GM23248 (cell line): ENCODE data around the gene TMC1. TPM values are rescaled to one million over a fixed set of nuclear protein-coding genes. Genes with fewer than 3 reads are reported as not detected.

Experiments
- DNase-seq: peaks from one replicate; pipeline ENCODE4 v3.0.0-alpha.2; 2015
- H2AFZ ChIP-seq: fragments of 200-600 bp; sonication (generic); 2 replicates; pipeline ENCODE4 v1.6.1; 2016; ENCODE audit warnings: antibody characterized with exemption
- H3F3A ChIP-seq: fragments of 200-600 bp; sonication (generic); 2 replicates; pipeline ENCODE4 v1.6.1; 2016; ENCODE audit warnings: mild to moderate bottlenecking, antibody characterized with exemption, mixed run types; ENCODE audit not compliant: insufficient read depth
- H3K27ac ChIP-seq: fragments of 200-600 bp; sonication (generic); 2 replicates; pipeline ENCODE4 v1.5.1; 2016; ENCODE audit warnings: mild to moderate bottlenecking
- H3K27me3 ChIP-seq: fragments of 200-600 bp; sonication (generic); replicated peaks from 2 replicates; pipeline ENCODE4 v1.6.1; 2016; ENCODE audit warnings: mild to moderate bottlenecking; ENCODE audit not compliant: insufficient read depth
- H3K36me3 ChIP-seq: fragments of 200-600 bp; sonication (generic); 2 replicates; pipeline ENCODE4 v1.6.1; 2016; ENCODE audit warnings: low read depth, mild to moderate bottlenecking
- H3K4me1 ChIP-seq: fragments of 200-600 bp; sonication (generic); 2 replicates; pipeline ENCODE4 v1.6.1; 2016; ENCODE audit warnings: mild to moderate bottlenecking; ENCODE audit not compliant: insufficient read depth
- H3K4me2 ChIP-seq: fragments of 200-600 bp; sonication (generic); one replicate; pipeline ENCODE4 v1.6.1; 2016; ENCODE audit warnings: mild to moderate bottlenecking; ENCODE audit not compliant: unreplicated experiment
- H3K4me3 ChIP-seq: fragments of 200-600 bp; sonication (generic); 2 replicates; pipeline ENCODE4 v1.5.1; 2016; ENCODE audit warnings: mild to moderate bottlenecking
- H3K79me2 ChIP-seq: fragments of 200-600 bp; sonication (generic); 2 replicates; pipeline ENCODE4 v1.6.1; 2016; ENCODE audit warnings: mild to moderate bottlenecking; ENCODE audit not compliant: insufficient read depth
- H3K9ac ChIP-seq: fragments of 200-600 bp; sonication (generic); 2 replicates; pipeline ENCODE4 v1.6.1; 2016; ENCODE audit warnings: mild to moderate bottlenecking
- H3K9me2 ChIP-seq: fragments of 200-600 bp; sonication (generic); 2 replicates; pipeline ENCODE4 v1.6.1; 2016; ENCODE audit warnings: mixed run types, mild to moderate bottlenecking, moderate library complexity; ENCODE audit not compliant: insufficient read depth
- H3K9me3 ChIP-seq: fragments of 200-600 bp; sonication (generic); one replicate; pipeline ENCODE4 v1.6.1; 2017; ENCODE audit warnings: low read depth
- H4K20me1 ChIP-seq: fragments of 200-600 bp; sonication (generic); 2 replicates; pipeline ENCODE4 v1.6.0; 2016; ENCODE audit not compliant: insufficient read depth
- EZH2 ChIP-seq: fragments of 200-600 bp; sonication (generic); IDR thresholded peaks from 2 replicates; pipeline ENCODE4 v1.6.1; 2018; ENCODE audit warnings: antibody characterized with exemption, mild to moderate bottlenecking; ENCODE audit not compliant: insufficient read depth, poor library complexity, severe bottlenecking
- EZH2phosphoT487 ChIP-seq: fragments of 200-600 bp; sonication (generic); IDR thresholded peaks from 2 replicates; pipeline ENCODE4 v1.6.1; 2018; ENCODE audit warnings: antibody characterized with exemption, moderate library complexity, mild to moderate bottlenecking, low read depth; ENCODE audit not compliant: insufficient read depth
- WGBS, 2 experiments: methylation state at CpG; one replicate each; pipeline ENCODE4 v1.1.6; 2015 to 2017; ENCODE audit warnings: low lambda C conversion rate in 2 of 2, low coverage in 1 of 2; ENCODE audit errors: missing lambda C conversion rate in 2 of 2; 5-methylcytosine and 5-hydroxymethylcytosine counted together
- in situ Hi-C: fragments of 300-500 bp; cut with MboI; formaldehyde crosslinking; loops from 2 replicates; pipeline ENCODE4 v1.15.0; 2020
- polyA plus RNA-seq: library from polyadenylated mRNA; unstranded; fragments of >200 nt; fragmentation: Nextera tagmentation; extraction: Ambion mirVana; gene quantifications from 2 replicates; pipeline ENCODE4 v1.2.1, GENCODE V29; 2016
- total RNA-seq: library from RNA; depleted of rRNA; stranded (reverse); fragments of >200 nt; shearing (Covaris generic); gene quantifications from 2 replicates; pipeline ENCODE4 v1.2.3, GENCODE V29; 2014

Gene TMC1
- total and polyA plus RNA-seq, 2 experiments from 2014 or later: 0.45 TPM; not detected in 1

- peak; percentile 83 for DNase-seq
- H3K36me3 ChIP-seq: no peaks in the 10 kb centered on the region
- peak overlapping the region; percentile 18 for H3K27ac ChIP-seq
- H3K4me2 ChIP-seq: peak overlapping the region; percentile 30
- H3K9me2 ChIP-seq: no peaks in the 10 kb centered on the region
- H2AFZ ChIP-seq: peak overlapping the region; percentile 38
- no peak for TF ChIP-seq EZH2phosphoT487
- TF ChIP-seq EZH2: no peak
- peaks cover 19% of the 10 kb centered on the region for H3K4me1 ChIP-seq
- no peaks in the 10 kb centered on the region for H3K9me3 ChIP-seq
- H3K79me2 ChIP-seq: no peaks in the 10 kb centered on the region
- no peak overlapping the region for H3K4me3 ChIP-seq
- peaks cover 18% of the 10 kb centered on the region; the same call in 1 of the 2 replicates for H3F3A ChIP-seq
- H3K9ac ChIP-seq: no peak overlapping the region
- no peaks in the 10 kb centered on the region for H3K27me3 ChIP-seq
- H4K20me1 ChIP-seq: no peaks in the 10 kb centered on the region
- in situ Hi-C loops: no loop called here
- WGBS, 2 experiments: 5 to 7% methylated on average over 1 of the region's 1 CpG
These were observed 154.2 kb downstream of the TMC1 start for GRCh38 chr9:72675586-72675985.

- Histone ChIP-seq H4K20me1 (no peaks in the 10 kb centered on the region), H3K4me3 (no peak overlapping the region), H3K27me3 (no peaks in the 10 kb centered on the region), H3K9me3 (no peaks in the 10 kb centered on the region), H3K27ac (no peak overlapping the region), H3K9ac (no peak overlapping the region), H3K9me2 (no peaks in the 10 kb centered on the region), H3K4me2 (no peak overlapping the region), H3K36me3 (no peaks in the 10 kb centered on the region), H3K4me1 (peaks cover 9% of the 10 kb centered on the region), H3K79me2 (no peaks in the 10 kb centered on the region), H3F3A (peaks cover 9% of the 10 kb centered on the region; the same call in 1 of the 2 replicates), H2AFZ (no peak overlapping the region)
- no peak for DNase-seq
- in situ Hi-C loops: no loop called here
- TF ChIP-seq EZH2phosphoT487 (no peak), EZH2 (no peak)
- 58 to 63% methylated on average over 2 of the region's 2 CpGs for WGBS, 2 experiments
These were observed 159.3 kb downstream of the TMC1 start for GRCh38 chr9:72680593-72681282.

- peaks cover 4% of the 10 kb centered on the region for H3K4me1 ChIP-seq
- no peak overlapping the region for H2AFZ ChIP-seq
- H3K9me3 ChIP-seq: no peaks in the 10 kb centered on the region
- no peak overlapping the region for H3K27ac ChIP-seq
- H3K4me2 ChIP-seq: no peak overlapping the region
- no peaks in the 10 kb centered on the region for H4K20me1 ChIP-seq
- H3K79me2 ChIP-seq: no peaks in the 10 kb centered on the region
- DNase-seq: no peak
- H3K4me3 ChIP-seq: no peak overlapping the region
- WGBS, 2 experiments: 79 to 93% methylated on average over 1 of the region's 1 CpG
- H3K36me3 ChIP-seq: no peaks in the 10 kb centered on the region
- H3K9me2 ChIP-seq: no peaks in the 10 kb centered on the region
- in situ Hi-C loops: no loop called here
- H3K27me3 ChIP-seq: no peaks in the 10 kb centered on the region
- no peak for TF ChIP-seq EZH2phosphoT487
- TF ChIP-seq EZH2: no peak
- 0 out of 2 replicates have a peak, but pooled peaks cover 4% of the 10 kb centered on the region for H3F3A ChIP-seq
- no peak overlapping the region for H3K9ac ChIP-seq
These were observed 159.8 kb downstream of the TMC1 start for GRCh38 chr9:72681283-72681630.

- Histone ChIP-seq H3K9me3 (no peaks in the 10 kb centered on the region), H3K4me2 (no peak overlapping the region), H3K36me3 (no peaks in the 10 kb centered on the region), H3K27me3 (no peaks in the 10 kb centered on the region), H4K20me1 (no peaks in the 10 kb centered on the region), H3K4me1 (no peaks in the 10 kb centered on the region), H3K27ac (no peak overlapping the region), H3K9me2 (no peaks in the 10 kb centered on the region; the same call in 1 of the 2 replicates), H3F3A (no peaks in the 10 kb centered on the region), H3K9ac (no peak overlapping the region), H2AFZ (no peak overlapping the region), H3K4me3 (no peak overlapping the region), H3K79me2 (no peaks in the 10 kb centered on the region)
- in situ Hi-C loops: no loop called here
- DNase-seq: no peak
- 87 to 93% methylated on average over 2 of the region's 2 CpGs for WGBS, 2 experiments
- TF ChIP-seq EZH2phosphoT487: no peak
- TF ChIP-seq EZH2: no peak
These were observed 163.2 kb downstream of the TMC1 start for GRCh38 chr9:72684615-72685014.

GRCh38 chr9:72685911-72686310 lies 164.5 kb downstream of the TMC1 start:
- Histone ChIP-seq H3K9me3 (no peaks in the 10 kb centered on the region), H3K79me2 (no peaks in the 10 kb centered on the region), H3K27me3 (no peaks in the 10 kb centered on the region), H4K20me1 (no peaks in the 10 kb centered on the region), H3K9me2 (no peaks in the 10 kb centered on the region; the same call in 1 of the 2 replicates), H3K4me1 (no peaks in the 10 kb centered on the region), H3K9ac (no peak overlapping the region), H3K27ac (no peak overlapping the region), H3K4me2 (no peak overlapping the region), H3F3A (no peaks in the 10 kb centered on the region), H2AFZ (no peak overlapping the region), H3K36me3 (no peaks in the 10 kb centered on the region), H3K4me3 (no peak overlapping the region)
- in situ Hi-C loops: no loop called here
- WGBS, 2 experiments: 55 to 59% methylated on average over 2 of the region's 2 CpGs
- TF ChIP-seq EZH2 (no peak), EZH2phosphoT487 (no peak)
- no peak for DNase-seq
